ENCODE results near the gene KCNG4.
"Not testable (repeated sequence)": the region's sequence is repeated elsewhere in the genome, so short reads cannot be mapped to it uniquely, and the experiment has no call there.

Gene KCNG4

GRCh38 chr16:84207879-84208278 is 31.9 kb downstream of the KCNG4 start:
- no peak for DNase-seq (ENCODE audit: insufficient read length, low spot score)
- FAIRE-seq = no peak
- TF ChIP-seq POLR2AphosphoS5 (IDR thresholded peaks at IDR 0.05; ENCODE audit: low read depth, low read length) (no peak), SPI1 (IDR thresholded peaks at IDR 0.05; ENCODE audit: low read depth, low read length) (no peak), POU2F2 (IDR thresholded peaks at IDR 0.05; ENCODE audit: low read depth, low read length) (no peak), PAX5 (IDR thresholded peaks at IDR 0.05; ENCODE audit: insufficient read depth, low read length, severe bottlenecking) (no peak), POLR2A (IDR thresholded peaks at IDR 0.05; ENCODE audit: low read depth, low read length) (no peak), TAF1 (IDR thresholded peaks at IDR 0.05; ENCODE audit: low read depth, low read length) (no peak)

GRCh38 chr16:84207251-84207650 is 32.6 kb downstream of the KCNG4 start:
- DNase-seq (ENCODE audit: insufficient read length, low spot score) (no peak), FAIRE-seq (no peak)
- TF ChIP-seq SPI1 (IDR thresholded peaks at IDR 0.05; ENCODE audit: low read depth, low read length) (no peak), POU2F2 (IDR thresholded peaks at IDR 0.05; ENCODE audit: low read depth, low read length) (no peak), POLR2AphosphoS5 (IDR thresholded peaks at IDR 0.05; ENCODE audit: low read depth, low read length) (no peak), PAX5 (IDR thresholded peaks at IDR 0.05; ENCODE audit: insufficient read depth, low read length, severe bottlenecking) (no peak), TAF1 (IDR thresholded peaks at IDR 0.05; ENCODE audit: low read depth, low read length) (no peak), POLR2A (IDR thresholded peaks at IDR 0.05; ENCODE audit: low read depth, low read length) (no peak)

- FAIRE-seq = no peak
- TF ChIP-seq TAF1 (IDR thresholded peaks at IDR 0.05; ENCODE audit: low read depth, low read length) (no peak), SPI1 (IDR thresholded peaks at IDR 0.05; ENCODE audit: low read depth, low read length) (no peak), POLR2AphosphoS5 (IDR thresholded peaks at IDR 0.05; ENCODE audit: low read depth, low read length) (no peak), POLR2A (IDR thresholded peaks at IDR 0.05; ENCODE audit: low read depth, low read length) (no peak), POU2F2 (IDR thresholded peaks at IDR 0.05; ENCODE audit: low read depth, low read length) (no peak), PAX5 (IDR thresholded peaks at IDR 0.05; ENCODE audit: insufficient read depth, low read length, severe bottlenecking) (no peak)
- no peak for DNase-seq (ENCODE audit: insufficient read length, low spot score)
Observed at GRCh38 chr16:84205976-84206691, 33.7 kb downstream of the KCNG4 start.

GRCh38 chr16:84205123-84205522 is 34.7 kb downstream of the KCNG4 start:
- not testable (repeated sequence) for DNase-seq (ENCODE audit: insufficient read length, low spot score); FAIRE-seq

GRCh38 chr16:84204551-84204950 is 35.3 kb downstream of the KCNG4 start:
- not testable (repeated sequence) for FAIRE-seq; DNase-seq (ENCODE audit: insufficient read length, low spot score)

- FAIRE-seq (no peak), DNase-seq (ENCODE audit: insufficient read length, low spot score) (no peak)
- TF ChIP-seq PAX5 (IDR thresholded peaks at IDR 0.05; ENCODE audit: insufficient read depth, low read length, severe bottlenecking) = no peak
- TF ChIP-seq POLR2A (IDR thresholded peaks at IDR 0.05; ENCODE audit: low read depth, low read length) = no peak
- no peak for TF ChIP-seq POLR2AphosphoS5 (IDR thresholded peaks at IDR 0.05; ENCODE audit: low read depth, low read length)
- TF ChIP-seq TAF1 (IDR thresholded peaks at IDR 0.05; ENCODE audit: low read depth, low read length) = no peak
- TF ChIP-seq POU2F2 (IDR thresholded peaks at IDR 0.05; ENCODE audit: low read depth, low read length) = no peak
- no peak for TF ChIP-seq SPI1 (IDR thresholded peaks at IDR 0.05; ENCODE audit: low read depth, low read length)
Observed at GRCh38 chr16:84199861-84200260, 40.0 kb downstream of the KCNG4 start.

GRCh38 chr16:84199097-84199496 is 40.7 kb downstream of the KCNG4 start:
- no peak for FAIRE-seq
- DNase-seq (ENCODE audit: insufficient read length, low spot score) = no peak
- TF ChIP-seq POLR2A (IDR thresholded peaks at IDR 0.05; ENCODE audit: low read depth, low read length) (no peak), SPI1 (IDR thresholded peaks at IDR 0.05; ENCODE audit: low read depth, low read length) (no peak), POU2F2 (IDR thresholded peaks at IDR 0.05; ENCODE audit: low read depth, low read length) (no peak), PAX5 (IDR thresholded peaks at IDR 0.05; ENCODE audit: insufficient read depth, low read length, severe bottlenecking) (no peak), TAF1 (IDR thresholded peaks at IDR 0.05; ENCODE audit: low read depth, low read length) (no peak), POLR2AphosphoS5 (IDR thresholded peaks at IDR 0.05; ENCODE audit: low read depth, low read length) (no peak)

- DNase-seq (ENCODE audit: insufficient read length, low spot score) = no peak
- TF ChIP-seq POLR2A (IDR thresholded peaks at IDR 0.05; ENCODE audit: low read depth, low read length) (no peak), TAF1 (IDR thresholded peaks at IDR 0.05; ENCODE audit: low read depth, low read length) (no peak), SPI1 (IDR thresholded peaks at IDR 0.05; ENCODE audit: low read depth, low read length) (no peak), POU2F2 (IDR thresholded peaks at IDR 0.05; ENCODE audit: low read depth, low read length) (no peak), POLR2AphosphoS5 (IDR thresholded peaks at IDR 0.05; ENCODE audit: low read depth, low read length) (no peak), PAX5 (IDR thresholded peaks at IDR 0.05; ENCODE audit: insufficient read depth, low read length, severe bottlenecking) (no peak)
- no peak for FAIRE-seq
Observed at GRCh38 chr16:84198401-84198800, 41.4 kb downstream of the KCNG4 start.

GRCh38 chr16:84197466-84198128 is 42.2 kb downstream of the KCNG4 start:
- no peak for FAIRE-seq
- no peak for DNase-seq (ENCODE audit: insufficient read length, low spot score)
- TF ChIP-seq PAX5 (IDR thresholded peaks at IDR 0.05; ENCODE audit: insufficient read depth, low read length, severe bottlenecking) (no peak), TAF1 (IDR thresholded peaks at IDR 0.05; ENCODE audit: low read depth, low read length) (no peak), SPI1 (IDR thresholded peaks at IDR 0.05; ENCODE audit: low read depth, low read length) (no peak)

- no peak for DNase-seq (ENCODE audit: insufficient read length, low spot score)
- no peak for FAIRE-seq
- TF ChIP-seq POU2F2 (IDR thresholded peaks at IDR 0.05; ENCODE audit: low read depth, low read length) (no peak), POLR2AphosphoS5 (IDR thresholded peaks at IDR 0.05; ENCODE audit: low read depth, low read length) (no peak), TAF1 (IDR thresholded peaks at IDR 0.05; ENCODE audit: low read depth, low read length) (no peak), PAX5 (IDR thresholded peaks at IDR 0.05; ENCODE audit: insufficient read depth, low read length, severe bottlenecking) (no peak), SPI1 (IDR thresholded peaks at IDR 0.05; ENCODE audit: low read depth, low read length) (no peak), POLR2A (IDR thresholded peaks at IDR 0.05; ENCODE audit: low read depth, low read length) (no peak)
Observed at GRCh38 chr16:84196727-84197394, 43.0 kb downstream of the KCNG4 start.
